ENCODE results near the gene PRR16. TPM values are rescaled to one million over a fixed set of nuclear protein-coding genes. Genes with fewer than 3 reads are reported as not detected.

Gene PRR16
- total RNA-seq, 1 experiment from 2014 or later, result 0.42 TPM

- DNase-seq (ENCODE audit: low spot score) (no peak), ATAC-seq (no peak)
- Mint-ChIP-seq H3K27ac (no peak overlapping the region), H3K36me3 (no peaks in the 10 kb centered on the region), H3K4me3 (peak overlapping the region; percentile 80), H3K9me3 (no peaks in the 10 kb centered on the region), H3K4me1 (peaks cover 13% of the 10 kb centered on the region), H3K27me3 (ENCODE audit: low read depth) (peaks cover 51% of the 10 kb centered on the region)
- ChIA-PET CTCF (no interaction called here), POLR2A (no interaction called here)
- TF ChIP-seq ZNF281 (CRISPR knock-in tag; IDR thresholded peaks at IDR 0.05) (no peak), ATF6 (CRISPR knock-in tag; IDR thresholded peaks at IDR 0.05) (no peak)
Observed at GRCh38 chr5:120466341-120467006, 2.4 kb downstream of the PRR16 start.

- Mint-ChIP-seq H3K4me3 (no peak overlapping the region), H3K4me1 (no peaks in the 10 kb centered on the region), H3K27ac (no peak overlapping the region), H3K27me3 (ENCODE audit: low read depth) (peaks cover 3% of the 10 kb centered on the region; the same call in 1 of the 2 replicates), H3K9me3 (no peaks in the 10 kb centered on the region), H3K36me3 (no peaks in the 10 kb centered on the region)
- CTCF ChIA-PET, result no interaction called here
- ATAC-seq (no peak), DNase-seq (ENCODE audit: low spot score) (no peak)
- POLR2A ChIA-PET, result no interaction called here
- TF ChIP-seq NFE2L1 (CRISPR knock-in tag; IDR thresholded peaks at IDR 0.05) (no peak), ZBTB21 (CRISPR knock-in tag; IDR thresholded peaks at IDR 0.05; ENCODE audit: borderline replicate concordance) (no peak), JAZF1 (CRISPR knock-in tag; IDR thresholded peaks at IDR 0.05) (no peak), FOXJ3 (CRISPR knock-in tag; IDR thresholded peaks at IDR 0.05; ENCODE audit: borderline replicate concordance) (no peak), NR2C2 (CRISPR knock-in tag; IDR thresholded peaks at IDR 0.05) (no peak), NR1H2 (CRISPR knock-in tag; IDR thresholded peaks at IDR 0.05) (no peak), AFF4 (CRISPR knock-in tag; IDR thresholded peaks at IDR 0.05; ENCODE audit: borderline replicate concordance) (no peak), FOXP1 (CRISPR knock-in tag; IDR thresholded peaks at IDR 0.05; ENCODE audit: borderline replicate concordance) (no peak), ARID4B (CRISPR knock-in tag; IDR thresholded peaks at IDR 0.05; ENCODE audit: borderline replicate concordance) (no peak), CDX4 (CRISPR knock-in tag; IDR thresholded peaks at IDR 0.05; ENCODE audit: borderline replicate concordance) (no peak), OVOL2 (CRISPR knock-in tag; IDR thresholded peaks at IDR 0.05; ENCODE audit: borderline replicate concordance) (no peak), ATF2 (CRISPR knock-in tag; IDR thresholded peaks at IDR 0.05; ENCODE audit: borderline replicate concordance, low read depth) (no peak), ATF1 (CRISPR knock-in tag; IDR thresholded peaks at IDR 0.05) (no peak), CREM (CRISPR knock-in tag; IDR thresholded peaks at IDR 0.05) (no peak), ZNF219 (CRISPR knock-in tag; IDR thresholded peaks at IDR 0.05; ENCODE audit: borderline replicate concordance) (no peak)
Observed at GRCh38 chr5:120471971-120472370, 7.9 kb downstream of the PRR16 start.

All from WTC11 (cell line).